VCaP (cell line): Measurements from ENCODE around the gene HOMER1.

ENCODE experiments used
- H3K27ac ChIP-seq: fragments of 450-650 bp; 2 replicates; pipeline ENCODE4 v1.5.1; 2017
- TF ChIP-seq, protein P1 (sequence below): fragments of 450-650 bp; conservative IDR thresholded peaks from 2 replicates; pipeline ENCODE4 v1.5.1; 2017; ENCODE audit warnings: mild to moderate bottlenecking, moderate library complexity

Gene HOMER1

GRCh38 chr5:79508354-79508753, 5.6 kb downstream of the HOMER1 start:
- TF ChIP-seq, protein P1, sequence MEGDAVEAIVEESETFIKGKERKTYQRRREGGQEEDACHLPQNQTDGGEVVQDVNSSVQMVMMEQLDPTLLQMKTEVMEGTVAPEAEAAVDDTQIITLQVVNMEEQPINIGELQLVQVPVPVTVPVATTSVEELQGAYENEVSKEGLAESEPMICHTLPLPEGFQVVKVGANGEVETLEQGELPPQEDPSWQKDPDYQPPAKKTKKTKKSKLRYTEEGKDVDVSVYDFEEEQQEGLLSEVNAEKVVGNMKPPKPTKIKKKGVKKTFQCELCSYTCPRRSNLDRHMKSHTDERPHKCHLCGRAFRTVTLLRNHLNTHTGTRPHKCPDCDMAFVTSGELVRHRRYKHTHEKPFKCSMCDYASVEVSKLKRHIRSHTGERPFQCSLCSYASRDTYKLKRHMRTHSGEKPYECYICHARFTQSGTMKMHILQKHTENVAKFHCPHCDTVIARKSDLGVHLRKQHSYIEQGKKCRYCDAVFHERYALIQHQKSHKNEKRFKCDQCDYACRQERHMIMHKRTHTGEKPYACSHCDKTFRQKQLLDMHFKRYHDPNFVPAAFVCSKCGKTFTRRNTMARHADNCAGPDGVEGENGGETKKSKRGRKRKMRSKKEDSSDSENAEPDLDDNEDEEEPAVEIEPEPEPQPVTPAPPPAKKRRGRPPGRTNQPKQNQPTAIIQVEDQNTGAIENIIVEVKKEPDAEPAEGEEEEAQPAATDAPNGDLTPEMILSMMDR, result no peak
- no peak overlapping the region for H3K27ac ChIP-seq

- no peak overlapping the region for H3K27ac ChIP-seq
- TF ChIP-seq, protein P1, result no peak
Observed at GRCh38 chr5:79507251-79508205, 6.4 kb downstream of the HOMER1 start.

- H3K27ac ChIP-seq, result no peak overlapping the region
Observed at GRCh38 chr5:79505138-79505537, 8.8 kb downstream of the HOMER1 start.

GRCh38 chr5:79503794-79504495, 10.0 kb downstream of the HOMER1 start:
- H3K27ac ChIP-seq, result no peak overlapping the region
- TF ChIP-seq, protein P1, result no peak

More at GRCh38 chr5:79505138-79505537, 8.8 kb downstream of the HOMER1 start:
- TF ChIP-seq, protein P1, result no peak

GRCh38 chr5:79499640-79500273, 14.2 kb downstream of the HOMER1 start:
- H3K27ac ChIP-seq, result no peak overlapping the region
- TF ChIP-seq, protein P1, result no peak

DNA sequence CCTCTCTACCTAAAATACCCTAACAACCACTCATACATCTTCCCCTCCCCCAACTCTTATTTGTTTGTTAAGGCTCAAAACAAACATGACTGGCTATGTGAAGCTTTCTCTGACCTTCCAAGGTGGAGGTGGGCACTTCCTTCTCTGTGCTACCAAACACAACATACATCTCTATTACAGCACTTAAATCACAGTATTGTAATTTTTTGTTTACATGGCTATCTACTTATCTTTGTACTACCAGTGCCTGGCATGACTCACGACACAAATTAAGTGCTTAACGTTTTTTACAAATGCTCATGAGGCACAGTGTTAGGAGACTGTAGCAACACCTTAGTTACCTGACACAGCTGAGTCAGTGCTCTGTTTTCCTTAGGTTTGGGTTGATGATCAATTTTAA, 18.6 kb downstream of the HOMER1 start:
- peak overlapping the region; percentile 34; the same call in 1 of the 2 replicates for H3K27ac ChIP-seq
- TF ChIP-seq, protein P1, result no peak
